SK-N-MC (cell line): ENCODE results near the gene DUSP1.

Experiments
- EZH2 ChIP-seq: fragments of 200-600 bp; sonication (generic); IDR thresholded peaks from one replicate; pipeline ENCODE4 v1.6.1; 2017; ENCODE audit warnings: antibody characterized with exemption
- POLR2AphosphoS5 ChIP-seq: IDR thresholded peaks from 2 replicates; pipeline ENCODE4 v1.6.1; 2012; ENCODE audit warnings: mild to moderate bottlenecking, low read depth, low read length, borderline replicate concordance

- no peak for TF ChIP-seq POLR2AphosphoS5
- TF ChIP-seq EZH2, result no peak
Observed at GRCh38 chr5:172749881-172750633, 20.9 kb downstream of the DUSP1 start.
